ENCODE results near the gene ZNF746.
"Not testable (repeated sequence)": the region's sequence is repeated elsewhere in the genome, so short reads cannot be mapped to it uniquely, and the experiment has no call there.

The ZNF746 gene

DNA sequence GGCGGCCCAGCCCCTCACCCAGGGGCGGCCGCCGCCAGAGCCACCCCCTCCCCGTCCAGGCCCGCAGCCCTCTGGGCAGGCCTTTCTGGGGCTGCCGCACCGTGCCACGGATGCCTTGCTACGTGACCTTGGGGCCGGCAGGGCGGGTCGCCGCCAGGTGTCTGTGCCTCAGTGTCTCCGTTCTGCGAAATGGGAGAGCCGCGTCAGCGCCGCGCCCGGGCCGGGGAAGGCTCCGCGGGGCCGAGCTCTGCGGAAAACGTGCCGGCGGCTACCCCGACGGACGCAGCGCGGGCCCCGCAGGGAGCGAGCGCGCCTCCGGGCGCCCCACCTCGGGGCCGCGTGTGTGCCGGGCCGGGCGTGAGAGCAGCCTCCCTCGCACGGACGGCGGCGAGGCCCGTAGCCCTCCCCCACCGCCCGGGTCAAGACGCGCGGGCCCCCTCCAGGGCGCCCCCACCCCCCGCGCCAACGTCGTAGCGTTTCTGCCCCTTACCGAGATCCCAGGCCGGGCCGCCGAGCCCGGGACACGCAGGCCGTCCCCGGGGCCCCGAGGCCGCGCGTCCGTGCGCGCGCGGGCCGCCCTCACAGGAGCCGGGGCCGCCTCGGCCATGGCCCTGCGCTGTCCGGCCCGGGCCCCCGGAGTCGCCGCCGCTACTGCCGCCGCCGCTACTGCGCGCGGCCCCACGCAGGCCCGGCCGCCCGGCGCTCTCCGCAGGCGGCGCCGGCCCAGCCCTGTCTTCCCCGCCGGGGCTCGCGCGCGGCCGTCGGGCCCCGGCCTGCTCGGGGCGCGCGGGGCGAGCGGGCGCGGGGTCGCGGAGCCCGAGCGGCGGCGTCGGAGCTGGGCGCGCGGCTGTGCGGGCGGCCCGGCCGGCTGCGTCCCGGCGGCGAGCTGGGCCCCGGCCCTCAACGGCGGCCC is 37.8 kb downstream of the ZNF746 start:
- no peak for DNase-seq (ENCODE audit: low spot score)

- DNase-seq (ENCODE audit: low spot score) = no peak
Observed at GRCh38 chr7:149459201-149459539, 38.4 kb downstream of the ZNF746 start.

- no peak for DNase-seq (ENCODE audit: low spot score)
Observed at GRCh38 chr7:149458235-149458634, 39.4 kb downstream of the ZNF746 start.

GRCh38 chr7:149457766-149458165 is 39.8 kb downstream of the ZNF746 start:
- no peak for DNase-seq (ENCODE audit: low spot score)

DNA sequence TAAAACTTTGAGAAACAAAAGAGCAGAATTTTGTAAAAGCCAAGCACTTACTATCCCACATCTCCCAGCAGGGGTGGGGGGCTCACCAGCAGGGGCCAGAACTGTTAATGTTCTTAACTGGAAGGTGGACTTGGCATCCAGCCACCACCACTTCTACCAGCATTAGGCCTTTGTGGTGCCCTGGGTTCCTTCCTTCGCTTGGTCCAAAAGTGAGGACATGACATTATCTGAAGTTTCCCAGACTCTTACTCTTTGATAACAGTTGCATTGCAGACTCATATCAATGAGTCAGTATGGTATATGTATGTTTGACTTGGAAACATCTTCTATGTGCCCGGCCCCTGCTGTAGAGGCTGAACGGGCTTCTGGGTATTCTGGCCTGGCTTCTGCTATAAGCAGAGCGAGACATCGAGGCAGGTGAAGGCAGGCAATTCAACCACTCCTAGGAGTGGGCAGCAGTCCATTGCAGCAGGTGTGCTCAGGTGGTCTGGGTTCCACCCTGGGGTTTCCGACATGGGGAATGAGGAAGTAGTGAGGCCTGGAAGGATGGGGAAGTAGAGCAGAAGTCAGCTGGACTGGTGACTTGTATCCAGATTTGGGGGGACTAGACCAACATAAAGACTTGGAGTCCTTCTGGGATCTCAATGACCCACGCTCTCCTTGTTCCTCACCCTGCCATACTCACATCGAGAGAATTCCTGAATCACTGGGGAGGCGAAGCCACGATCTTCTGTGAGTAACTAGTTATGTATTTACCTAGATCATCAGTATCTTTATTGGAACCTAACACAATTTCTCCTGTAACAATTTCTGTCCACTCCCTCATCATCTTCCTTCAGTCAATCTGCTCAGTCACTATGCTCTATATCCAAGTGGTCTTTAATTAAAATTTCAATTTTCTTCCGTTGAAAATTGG is 40.8 kb downstream of the ZNF746 start:
- DNase-seq (ENCODE audit: low spot score) = no peak

DNA sequence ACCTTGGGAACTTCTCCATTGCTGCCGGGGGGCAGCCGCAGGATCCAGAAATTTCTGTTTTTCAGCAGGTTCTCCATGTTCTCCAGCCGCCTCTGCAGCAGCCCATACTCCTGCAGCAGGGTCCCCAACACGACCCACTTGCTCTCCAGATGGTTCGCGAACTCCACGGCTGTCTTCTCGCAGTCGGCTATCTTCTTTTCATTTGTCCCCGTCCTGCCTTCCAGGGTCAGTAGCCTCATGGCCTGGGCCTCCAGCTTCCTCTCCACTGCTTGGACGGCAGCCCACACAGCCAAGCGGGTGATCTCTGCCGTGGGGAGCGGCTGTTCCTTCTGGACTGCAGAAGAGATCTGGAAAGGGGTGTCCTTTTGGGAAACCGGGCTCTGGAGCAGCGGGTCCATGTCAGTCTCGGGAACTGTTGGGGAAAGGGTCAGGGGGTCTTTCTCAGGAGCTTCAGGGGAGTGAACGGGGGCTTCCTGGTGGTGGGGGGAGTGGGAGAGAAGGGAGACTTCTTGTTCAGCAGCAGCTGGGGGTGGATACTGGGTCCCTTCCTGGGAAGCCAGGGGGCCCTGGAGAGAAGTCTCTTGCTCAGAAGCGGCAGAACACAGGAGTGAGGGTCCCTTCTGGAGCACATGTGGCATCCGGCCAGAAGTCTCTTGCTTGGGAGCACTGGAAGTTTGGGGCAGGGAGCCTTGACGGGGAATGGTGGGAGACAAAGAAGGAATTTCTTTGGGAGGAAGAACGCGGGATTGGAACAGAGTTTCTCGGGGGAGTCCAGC is 42.2 kb downstream of the ZNF746 start:
- DNase-seq (ENCODE audit: low spot score) = no peak

- DNase-seq (ENCODE audit: low spot score) = no peak
Observed at GRCh38 chr7:149454750-149455149, 42.9 kb downstream of the ZNF746 start.

DNA sequence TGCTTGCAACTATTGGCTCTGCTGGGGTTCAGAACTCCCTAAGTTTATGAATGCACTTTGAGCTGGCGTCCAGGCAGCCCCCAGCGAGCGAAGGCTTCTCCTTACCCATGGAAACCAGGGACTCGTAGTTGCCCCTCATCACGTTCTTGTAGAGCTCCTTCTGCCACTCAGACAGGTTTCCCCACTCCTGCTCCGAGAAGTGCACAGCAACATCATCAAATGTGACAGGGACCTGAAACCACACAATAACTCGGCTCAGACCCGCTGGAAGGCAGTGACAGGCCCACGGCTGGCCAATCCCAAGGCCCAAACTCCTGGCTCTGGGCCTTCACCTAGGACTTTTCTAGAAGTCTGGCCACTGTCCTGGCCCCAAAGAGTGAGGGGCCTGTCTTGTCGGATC is 43.6 kb downstream of the ZNF746 start:
- DNase-seq (ENCODE audit: low spot score) = no peak

DNA sequence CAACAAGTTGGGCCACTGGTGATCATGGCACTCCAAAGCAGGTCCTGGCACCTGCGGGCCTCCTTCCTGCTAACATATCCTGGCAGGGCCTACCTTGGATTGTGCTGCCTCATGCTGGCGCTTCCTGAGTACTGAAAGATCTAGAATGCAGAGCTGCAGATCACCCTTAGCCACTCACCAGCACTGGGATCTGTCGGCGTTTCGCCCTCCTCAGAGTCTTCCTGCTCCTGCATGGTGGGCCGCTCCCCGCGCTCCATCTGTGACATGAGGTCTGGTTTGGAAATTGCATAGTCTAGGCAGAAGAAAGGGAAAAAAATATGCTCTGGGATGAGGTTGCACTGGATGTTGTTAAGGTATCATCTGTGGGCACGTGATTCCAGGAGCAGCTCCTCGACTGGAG is 46.8 kb downstream of the ZNF746 start:
- no peak for DNase-seq (ENCODE audit: low spot score)

- no peak for DNase-seq (ENCODE audit: low spot score)
Observed at GRCh38 chr7:149449897-149450296, 47.7 kb downstream of the ZNF746 start.

- no peak for DNase-seq (ENCODE audit: low spot score)
Observed at GRCh38 chr7:149448961-149449360, 48.6 kb downstream of the ZNF746 start.

- DNase-seq (ENCODE audit: low spot score) = not testable (repeated sequence)
Observed at GRCh38 chr7:149446026-149446425, 51.6 kb downstream of the ZNF746 start.

GRCh38 chr7:149444287-149444686 is 53.3 kb downstream of the ZNF746 start:
- DNase-seq (ENCODE audit: low spot score) = no peak

DNA sequence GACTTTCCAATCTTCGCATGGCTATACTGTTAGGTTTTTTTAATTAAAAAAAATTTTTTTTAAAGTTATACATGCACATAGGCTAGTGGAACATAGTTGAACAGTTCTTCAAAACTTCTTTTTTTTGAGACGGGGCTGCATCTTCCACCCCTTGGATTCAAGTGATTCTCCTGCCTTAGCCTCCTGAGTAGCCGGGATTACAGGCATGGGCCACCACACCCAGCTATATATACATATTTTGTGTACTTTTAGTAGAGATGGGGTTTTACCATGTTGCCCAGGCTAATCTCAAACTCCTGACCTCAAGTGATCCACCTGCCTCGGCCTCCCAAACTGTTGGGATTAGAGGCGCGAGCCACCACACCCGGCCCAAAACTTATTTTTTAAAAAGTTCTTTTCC is 54.1 kb downstream of the ZNF746 start:
- no peak for DNase-seq (ENCODE audit: low spot score)

DNA sequence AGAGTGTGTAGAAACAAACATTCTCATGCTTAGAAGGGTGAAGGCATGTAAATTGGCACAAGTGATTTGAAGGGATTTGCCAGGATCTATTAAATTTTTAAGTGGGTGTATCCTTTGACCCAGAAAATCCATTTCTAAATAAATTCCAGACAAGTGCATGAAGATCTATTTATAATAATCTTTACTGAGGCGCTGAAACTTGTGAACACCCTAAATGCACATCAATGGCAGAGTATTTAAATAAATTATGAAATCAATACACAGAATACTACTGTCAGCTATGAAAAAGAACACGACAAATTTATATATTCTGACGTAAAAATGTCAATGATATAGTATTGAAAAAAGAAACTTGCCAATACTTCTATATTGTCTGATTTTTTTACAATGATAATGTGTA is 54.7 kb downstream of the ZNF746 start:
- no peak for DNase-seq (ENCODE audit: low spot score)

DNA sequence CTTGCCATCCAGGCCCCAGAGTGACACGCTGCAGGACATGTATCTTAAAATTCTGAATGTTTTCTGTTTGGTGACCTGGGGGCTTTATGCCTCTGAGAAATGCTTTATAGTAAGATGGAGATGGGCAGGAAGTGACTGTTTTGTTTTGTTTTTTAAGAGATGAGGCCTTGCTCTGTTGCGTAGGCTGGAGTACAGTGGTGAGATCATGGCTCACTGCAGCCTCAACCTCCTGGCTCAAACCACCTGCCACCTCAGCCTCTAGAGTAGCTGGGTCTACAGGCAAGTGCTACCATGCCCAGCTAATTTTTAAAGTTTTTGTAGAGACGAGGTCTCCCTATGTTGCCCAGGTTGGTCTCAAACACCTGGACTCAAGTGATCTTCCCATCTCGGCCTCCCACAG is 57.4 kb downstream of the ZNF746 start:
- DNase-seq (ENCODE audit: low spot score) = no peak

GRCh38 chr7:149436358-149436757 is 61.3 kb downstream of the ZNF746 start:
- no peak for DNase-seq (ENCODE audit: low spot score)

- no peak for DNase-seq (ENCODE audit: low spot score)
Observed at GRCh38 chr7:149433124-149433523, 64.5 kb downstream of the ZNF746 start.

DNA sequence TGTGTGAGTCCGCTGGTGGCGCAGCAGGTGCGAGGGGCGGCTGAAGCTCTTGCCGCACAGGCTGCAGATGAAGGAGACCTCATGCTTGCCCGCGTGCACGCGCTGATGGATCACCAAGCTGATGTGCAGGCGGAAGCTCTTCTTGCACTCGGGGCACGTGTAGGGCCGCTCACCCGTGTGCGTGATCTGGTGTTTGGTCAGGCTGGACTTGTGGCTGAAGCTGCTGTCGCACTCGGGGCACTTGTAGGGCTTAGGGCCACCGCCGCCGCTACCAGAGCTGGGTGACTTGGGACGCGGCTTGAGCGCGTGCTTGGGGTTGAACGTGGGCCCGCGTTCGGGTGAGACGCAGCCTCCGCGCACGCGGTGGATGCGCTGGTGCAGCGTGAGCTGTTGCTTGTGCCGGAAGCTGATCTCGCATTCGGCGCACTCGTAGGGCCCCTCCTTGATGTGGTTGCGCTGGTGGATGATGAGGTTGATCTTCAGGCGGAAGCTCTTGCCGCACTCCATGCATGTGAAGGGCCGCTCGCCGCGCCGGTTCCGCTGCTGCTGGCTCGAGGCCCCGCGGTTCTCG is 65.4 kb downstream of the ZNF746 start:
- DNase-seq (ENCODE audit: low spot score) = no peak

DNA sequence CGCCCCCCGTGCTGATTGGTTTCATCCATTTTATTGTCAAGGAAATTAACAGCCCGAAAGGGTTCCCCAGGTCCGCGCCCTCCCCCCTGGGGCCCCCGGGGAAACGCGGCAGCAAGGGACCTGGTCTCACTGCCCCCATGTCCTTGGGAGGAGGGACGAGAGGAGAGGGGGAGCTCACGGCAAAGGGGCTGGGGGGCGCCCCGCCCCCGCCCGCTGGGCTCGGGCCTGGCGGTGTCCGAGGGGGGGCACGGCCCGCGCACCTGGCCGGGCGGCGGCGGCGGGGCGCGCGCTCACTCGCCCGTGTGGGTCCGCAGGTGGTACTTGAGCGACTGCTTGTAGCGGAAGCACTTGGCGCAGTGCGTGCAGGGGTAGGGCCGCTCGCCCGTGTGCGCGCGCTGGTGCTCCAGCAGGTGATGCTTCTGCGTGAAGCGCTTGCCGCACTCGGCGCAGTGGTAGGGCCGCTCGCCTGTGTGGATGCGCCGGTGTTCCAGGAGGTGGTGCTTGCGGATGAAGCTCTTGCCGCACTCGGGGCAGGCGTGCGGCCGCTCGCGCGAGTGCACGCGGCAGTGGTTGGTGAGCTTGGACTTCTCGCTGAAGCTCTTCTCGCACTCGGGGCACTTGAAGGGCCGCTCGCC is 66.0 kb downstream of the ZNF746 start:
- DNase-seq (ENCODE audit: low spot score) = no peak

DNA sequence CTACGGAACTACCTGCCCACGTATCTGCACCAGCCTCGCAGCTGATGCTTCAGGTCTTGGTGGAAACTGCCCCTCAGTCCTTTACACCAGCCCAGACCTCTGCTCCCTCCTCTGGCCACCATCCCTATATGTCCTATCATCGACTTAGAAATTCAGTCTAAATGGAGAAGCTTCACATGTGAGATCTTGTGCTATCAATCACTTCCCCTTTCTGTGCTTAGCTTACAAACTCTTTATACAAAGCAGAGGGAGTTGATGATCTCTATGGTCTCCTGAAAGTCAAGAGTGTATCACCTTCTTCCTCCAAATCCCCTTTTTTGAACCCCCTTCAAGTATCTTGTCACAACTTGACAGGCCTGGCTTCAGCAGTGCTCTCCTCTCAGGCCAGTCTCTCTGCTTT is 67.4 kb downstream of the ZNF746 start:
- DNase-seq (ENCODE audit: low spot score) = no peak

Data from globus pallidus (tissue), 1 donor.